T-helper 2 cell treated with Interferon-gamma antibody and Interleukin-4, amounts not matched to agents 100 ng/mL and 5 ng/mL, for 36 hours (primary cell): Measurements from ENCODE around the gene SPINK7. TPM values are rescaled to one million over a fixed set of nuclear protein-coding genes. Genes with fewer than 3 reads are reported as not detected.
"Not testable (repeated sequence)": the region's sequence is repeated elsewhere in the genome, so short reads cannot be mapped to it uniquely, and the experiment has no call there.

Experiments
- intact Hi-C: fragments of 100-400 bp; cut with micrococcal nuclease; formaldehyde crosslinking; loops from one replicate; pipeline ENCODE4 v1.15.1; 2023
- total RNA-seq: library from RNA; stranded (reverse); gene quantifications from 2 replicates; pipeline ENCODE4 v1.2.3, GENCODE V29; 2022

Gene SPINK7
- not detected in 2 replicates for total RNA-seq

- intact Hi-C loops: no loop called here
These were observed at the start of gene SPINK7 for GRCh38 chr5:148312153-148312552. Gene SPINK7, plus strand, starts transcription at chr5:148312423. Its CDS starts 61 bp downstream, at chr5:148312484.

- intact Hi-C loops: no loop called here
These were observed 44.3 kb upstream of the SPINK7 start for GRCh38 chr5:148267962-148268361.

- intact Hi-C loops: no loop called here
These were observed 43.7 kb upstream of the SPINK7 start, which contains the start of gene SPINK13 for GRCh38 chr5:148268566-148268965. Gene SPINK13, plus strand, starts transcription at chr5:148268794. Its CDS starts 1,279 bp downstream, at chr5:148270073.

GRCh38 chr5:148275129-148275528 is 37.1 kb upstream of the SPINK7 start:
- intact Hi-C loops: not testable (repeated sequence)

- intact Hi-C loops: not testable (repeated sequence)
These were observed 31.3 kb upstream of the SPINK7 start for GRCh38 chr5:148280893-148281292.

GRCh38 chr5:148281336-148281735 is 30.9 kb upstream of the SPINK7 start:
- intact Hi-C loops: not testable (repeated sequence)

DNA sequence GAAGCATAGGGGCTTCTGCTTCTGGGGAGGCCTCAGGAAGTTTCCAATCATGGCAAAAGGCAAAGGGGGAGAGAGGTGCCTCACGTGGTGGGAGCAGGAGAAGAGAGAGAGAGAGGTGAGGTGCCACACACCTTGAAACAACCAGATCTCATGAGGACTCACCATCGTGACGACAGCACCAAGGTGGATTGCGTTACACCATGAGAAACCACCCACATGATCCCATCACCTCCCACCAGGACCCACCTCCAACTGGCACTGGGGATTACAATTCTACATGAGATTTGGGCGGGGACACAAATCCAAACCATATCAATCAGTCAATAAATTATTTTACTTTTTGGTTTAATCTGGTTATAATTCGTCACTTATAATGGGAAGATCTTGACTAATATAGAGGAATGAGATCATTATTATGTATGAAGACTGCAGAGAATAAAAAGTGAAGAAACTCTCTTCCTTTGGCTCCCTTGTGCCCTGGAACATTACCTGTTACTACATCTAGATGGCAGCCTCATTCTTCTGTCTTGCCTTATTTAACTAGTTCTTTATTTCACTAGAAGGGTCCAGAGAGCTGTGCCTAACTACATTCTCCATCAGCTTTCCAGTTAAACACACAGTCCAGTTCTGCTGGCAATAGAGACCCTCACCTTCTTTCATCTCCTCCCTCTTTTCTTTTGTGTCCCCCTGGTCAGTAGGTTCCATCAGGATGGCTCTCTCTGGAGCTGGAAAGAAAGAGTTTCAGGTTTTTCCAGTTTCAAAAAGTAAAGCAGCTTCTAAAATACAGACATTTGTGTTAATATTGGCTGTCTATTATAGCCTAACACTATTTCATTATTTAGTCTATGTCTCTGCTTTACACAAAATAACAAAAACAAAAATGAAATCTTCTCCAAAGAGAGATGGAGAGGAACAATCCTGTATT is 21.7 kb upstream of the SPINK7 start:
- intact Hi-C loops: loop anchor here (10.0 kb wide), 1 partner anchor 444 kb away; no protein-coding TSS in a partner anchor

DNA sequence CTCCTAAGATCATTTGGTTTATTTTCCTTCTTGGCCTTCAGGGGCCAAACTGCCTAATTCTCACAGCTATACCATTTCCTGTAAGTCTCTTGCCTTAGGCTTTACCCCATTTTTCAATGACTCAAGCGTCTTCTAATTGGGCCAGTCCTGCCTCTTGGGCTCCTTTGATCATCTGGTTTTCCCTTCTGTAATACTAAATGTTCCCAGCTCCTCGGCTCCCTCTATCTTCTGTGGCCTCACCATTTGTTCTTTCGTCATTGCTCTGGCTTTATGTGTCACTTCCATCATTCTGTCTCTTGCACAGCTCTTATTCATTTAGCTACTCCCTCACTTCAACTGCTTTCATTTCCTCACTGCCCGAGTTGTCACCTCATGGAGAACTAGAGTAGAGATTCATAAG is 14.5 kb upstream of the SPINK7 start:
- intact Hi-C loops: loop anchor here (10.0 kb wide), 1 partner anchor 437 kb away; no protein-coding TSS in a partner anchor

GRCh38 chr5:148306446-148306845 is 5.8 kb upstream of the SPINK7 start:
- intact Hi-C loops: no loop called here

GRCh38 chr5:148309019-148309418 is 3.2 kb upstream of the SPINK7 start:
- intact Hi-C loops: no loop called here

GRCh38 chr5:148309746-148310145 is 2.5 kb upstream of the SPINK7 start:
- intact Hi-C loops: no loop called here

GRCh38 chr5:148311484-148311883 is 739 bp upstream of the SPINK7 start:
- intact Hi-C loops: no loop called here

DNA sequence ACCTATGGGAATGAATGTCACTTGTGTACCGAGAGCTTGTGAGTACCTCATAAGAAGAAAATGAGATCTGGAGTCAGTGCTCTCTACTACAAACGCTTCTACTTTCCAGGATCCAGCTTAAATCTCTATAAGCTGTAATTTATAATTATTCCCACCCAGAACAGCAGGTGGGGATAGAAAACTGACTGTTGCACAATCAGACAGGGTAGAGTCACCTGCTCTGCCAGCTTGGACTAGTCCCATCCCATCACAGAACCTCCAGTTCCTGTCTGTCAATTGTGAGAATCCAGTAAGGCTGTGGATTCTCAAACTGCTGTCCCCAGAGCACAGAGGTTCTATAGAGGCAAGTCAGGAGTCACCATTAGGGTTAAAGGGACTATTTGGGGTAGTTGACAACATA is 2.0 kb downstream of the SPINK7 start:
- intact Hi-C loops: no loop called here

GRCh38 chr5:148314731-148315130 is 2.5 kb downstream of the SPINK7 start:
- intact Hi-C loops: no loop called here

DNA sequence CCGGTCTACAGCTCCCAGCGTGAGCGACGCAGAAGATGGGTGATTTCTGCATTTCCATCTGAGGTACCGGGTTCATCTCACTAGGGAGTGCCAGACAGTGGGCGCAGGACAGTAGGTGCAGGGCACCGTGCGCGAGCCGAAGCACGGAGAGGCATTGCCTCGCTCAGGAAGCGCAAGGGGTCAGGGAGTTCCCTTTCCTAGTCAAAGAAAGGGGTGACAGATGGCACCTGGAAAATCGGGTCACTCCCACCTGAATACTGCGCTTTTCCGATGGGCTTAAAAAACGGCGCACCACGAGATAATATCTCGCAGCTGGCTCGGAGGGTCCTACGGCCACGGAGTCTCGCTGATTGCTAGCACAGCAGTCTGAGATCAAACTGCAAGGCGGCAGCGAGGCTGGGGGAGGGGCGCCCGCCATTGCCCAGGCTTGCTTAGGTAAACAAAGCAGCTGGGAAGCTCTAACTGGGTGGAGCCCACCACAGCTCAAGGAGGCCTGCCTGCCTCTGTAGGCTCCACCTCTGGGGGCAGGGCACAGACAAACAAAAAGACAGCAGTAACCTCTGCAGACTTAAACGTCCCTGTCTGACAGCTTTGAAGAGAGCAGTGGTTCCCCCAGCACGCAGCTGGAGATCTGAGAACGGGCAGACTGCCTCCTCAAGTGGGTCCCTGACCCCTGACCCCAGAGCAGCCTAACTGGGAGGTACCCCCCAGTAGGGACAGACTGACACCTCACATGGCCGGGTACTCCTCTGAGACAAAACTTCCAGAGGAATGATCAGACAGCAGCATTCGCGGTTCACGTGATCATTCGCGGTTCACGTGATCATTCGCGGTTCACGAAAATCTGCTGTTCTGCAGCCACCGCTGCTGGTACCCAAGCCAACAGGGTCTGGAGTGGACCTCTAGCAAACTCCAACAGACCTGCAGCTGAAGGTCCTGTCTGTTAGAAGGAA is 8.1 kb downstream of the SPINK7 start:
- intact Hi-C loops: not testable (repeated sequence)

GRCh38 chr5:148333262-148333849 is 21.1 kb downstream of the SPINK7 start:
- intact Hi-C loops: no loop called here

- intact Hi-C loops: no loop called here
These were observed 23.0 kb downstream of the SPINK7 start, which contains the start of gene SPINK9 for GRCh38 chr5:148335259-148335658. Gene SPINK9, plus strand, starts transcription at chr5:148335559. Its CDS starts 55 bp downstream, at chr5:148335614.

GRCh38 chr5:148336704-148337435 is 24.6 kb downstream of the SPINK7 start:
- intact Hi-C loops: no loop called here

GRCh38 chr5:148342371-148343045 is 30.3 kb downstream of the SPINK7 start:
- intact Hi-C loops: no loop called here

DNA sequence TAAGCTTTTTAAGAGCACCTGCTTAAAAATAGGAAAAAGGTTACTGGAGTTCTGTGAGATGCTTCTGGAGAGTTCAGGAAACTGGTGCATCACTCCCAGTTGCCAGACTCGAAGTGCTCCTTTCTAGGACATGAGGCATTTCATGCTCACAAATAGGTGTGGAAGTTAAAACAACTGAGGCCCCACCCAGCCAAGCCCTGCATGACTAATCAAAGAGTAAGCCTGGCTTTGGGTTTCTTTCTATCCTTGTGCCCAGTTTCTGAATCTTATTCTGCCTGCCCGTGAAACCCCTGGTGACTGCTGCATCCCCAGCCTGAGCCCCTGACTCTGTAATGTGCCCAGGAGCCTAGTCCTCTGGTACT is 30.8 kb downstream of the SPINK7 start:
- intact Hi-C loops: no loop called here
